ENCODE measurements around the gene GZF1.
A peak's percentile ranks its signal among the peaks of the same experiment; 100 is the strongest.
"Not testable (repeated sequence)": the region's sequence is repeated elsewhere in the genome, so short reads cannot be mapped to it uniquely, and the experiment has no call there.

The GZF1 gene

DNA sequence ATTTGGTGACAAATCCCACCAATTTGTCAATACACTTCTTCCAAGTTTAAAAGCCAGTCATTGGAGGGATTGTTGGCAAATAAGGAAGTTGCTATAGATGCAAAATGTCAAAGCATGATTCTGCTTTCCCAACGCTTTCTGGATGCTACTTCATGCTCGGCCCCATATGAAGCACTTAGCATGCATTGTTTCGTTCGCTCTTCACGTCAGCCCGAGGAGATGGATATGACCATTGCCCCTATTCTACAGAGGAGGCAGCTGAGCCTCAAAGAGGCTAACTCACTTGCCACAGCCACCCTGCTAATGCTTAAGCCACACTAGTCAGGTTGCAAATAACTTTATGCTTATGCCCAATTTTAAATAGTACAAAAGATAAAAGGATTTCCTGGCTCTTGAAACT is 14.2 kb upstream of the GZF1 start:
- DNase-seq: no peak

- not testable (repeated sequence) for DNase-seq
Observed at GRCh38 chr20:23348510-23348909, 13.5 kb upstream of the GZF1 start.

GRCh38 chr20:23349338-23350195 is 12.4 kb upstream of the GZF1 start:
- DNase-seq: peak; percentile 42

DNA sequence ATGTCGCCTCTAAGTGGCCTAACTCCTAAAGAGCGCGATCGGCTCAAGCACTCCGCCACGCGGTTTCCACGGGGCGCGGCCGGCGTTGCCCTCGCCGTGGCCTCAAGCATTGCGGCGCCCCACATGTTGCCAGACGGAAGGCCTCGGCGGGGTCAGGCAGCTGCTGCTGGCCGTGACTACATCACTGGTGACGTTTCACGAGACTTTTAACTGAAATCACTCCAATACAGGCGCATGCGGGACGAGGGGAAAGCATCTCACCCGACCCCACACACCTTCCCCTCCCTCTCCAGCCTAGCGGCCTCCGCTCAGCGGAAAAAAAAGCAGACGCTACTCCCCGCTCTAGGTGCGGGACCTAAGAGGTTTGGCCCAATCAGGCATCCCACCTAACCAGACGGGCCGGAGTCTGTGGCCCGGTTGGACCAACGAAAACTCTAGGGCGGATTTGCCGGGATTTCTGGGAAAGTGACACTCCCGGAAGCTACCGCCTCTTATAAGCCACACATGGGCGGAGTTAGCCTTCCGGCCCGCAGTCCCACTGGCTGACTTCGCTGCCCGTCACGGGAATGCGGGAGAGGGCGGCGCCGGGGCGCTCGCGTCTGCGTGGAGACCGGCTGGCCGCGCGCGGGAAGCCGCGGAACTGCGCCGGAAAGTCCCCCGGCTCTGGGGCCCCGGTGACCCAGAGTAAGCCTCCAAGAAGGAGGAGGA is 11.6 kb upstream of the GZF1 start, which contains the start of gene NXT1:
NXT1 (plus strand) TSS at position 596 of the 708 bp plus-strand sequence. CDS start 3,251 bp downstream, outside the sequence.
- DNase-seq: peak; percentile 96

GRCh38 chr20:23350904-23351838 is 10.8 kb upstream of the GZF1 start:
- peak; percentile 18 for DNase-seq

- no peak for DNase-seq
Observed at GRCh38 chr20:23356203-23356602, 5.8 kb upstream of the GZF1 start.

GRCh38 chr20:23357767-23358562 is 4.0 kb upstream of the GZF1 start:
- peak; percentile 99 for DNase-seq

GRCh38 chr20:23358563-23358906 is 3.4 kb upstream of the GZF1 start:
- no peak for DNase-seq

DNA sequence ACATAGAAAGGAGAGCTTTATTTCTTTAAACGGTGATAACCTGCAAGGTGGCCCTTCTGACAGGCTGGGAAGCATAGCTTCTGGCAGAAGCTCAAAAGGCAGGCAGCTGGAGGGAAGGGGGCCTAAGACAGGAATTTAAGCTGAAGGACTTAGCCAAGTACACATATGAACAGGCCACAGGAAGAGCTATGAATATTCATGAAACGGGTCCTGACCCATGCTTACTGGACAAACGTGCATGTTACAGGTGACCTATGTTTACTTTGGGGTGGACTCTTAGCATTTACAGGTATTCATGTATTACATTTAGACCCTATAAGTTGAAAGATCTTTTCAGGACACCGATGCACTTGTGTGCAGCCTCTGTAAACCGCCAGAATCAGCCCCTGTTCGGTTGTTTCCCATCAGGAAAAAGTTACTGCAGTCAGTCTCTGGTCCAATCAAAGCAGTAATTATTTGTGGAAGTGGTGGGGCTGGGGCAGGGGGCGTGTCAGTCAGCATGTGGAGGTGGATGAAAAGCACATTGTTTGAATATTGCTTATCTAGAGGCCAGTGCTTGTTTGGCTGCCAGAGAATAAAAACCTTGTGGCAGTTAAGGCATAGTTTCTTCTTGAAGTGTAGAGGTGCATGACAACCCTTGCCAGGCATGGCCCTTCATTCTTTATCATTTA is 2.9 kb upstream of the GZF1 start:
- no peak for DNase-seq

- DNase-seq: no peak
Observed at GRCh38 chr20:23360531-23360930, 1.5 kb upstream of the GZF1 start.

DNA sequence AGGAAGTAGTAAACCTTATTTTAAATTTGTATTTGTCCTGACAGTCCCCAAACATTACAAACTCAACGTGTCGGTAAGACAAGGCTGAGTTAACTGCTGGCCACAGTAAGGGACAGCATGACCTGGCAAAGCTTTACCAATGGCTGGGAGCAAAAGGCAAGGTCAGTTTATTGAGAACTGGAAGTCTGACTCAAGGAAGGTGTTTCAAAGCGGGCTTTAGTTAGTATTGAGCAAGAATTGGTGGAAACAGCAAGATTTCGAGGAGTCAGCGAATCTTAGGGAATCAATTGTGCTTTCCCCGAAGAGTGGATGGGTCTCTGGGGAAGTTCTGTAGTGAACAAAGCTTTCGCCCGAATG is 885 bp upstream of the GZF1 start:
- no peak for DNase-seq

GRCh38 chr20:23362392-23363256 is 642 bp downstream of the GZF1 start:
- DNase-seq: no peak

- DNase-seq: no peak
Observed at GRCh38 chr20:23363257-23363649, 1.3 kb downstream of the GZF1 start.

GRCh38 chr20:23365390-23366165 is 3.6 kb downstream of the GZF1 start:
- DNase-seq: no peak

DNA sequence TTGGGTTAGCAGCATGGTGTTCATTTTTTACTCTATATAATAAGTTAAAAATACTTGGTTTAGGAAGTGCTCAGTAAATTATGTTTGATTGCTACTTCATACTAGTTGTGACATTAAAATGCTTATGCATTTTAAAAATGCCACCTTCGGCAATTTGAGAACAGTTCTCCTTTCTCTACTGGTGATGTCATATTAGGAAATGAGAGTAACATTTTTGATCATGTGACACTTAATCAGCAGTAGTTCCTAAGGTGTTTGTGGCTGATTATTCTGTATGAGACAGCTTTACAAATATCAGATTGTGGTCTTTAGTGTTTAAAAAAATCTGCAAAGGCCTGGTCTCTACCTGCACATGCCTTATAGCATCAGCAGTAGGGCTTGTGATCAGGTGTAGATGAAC is 4.4 kb downstream of the GZF1 start:
- no peak for DNase-seq

- no peak for DNase-seq
Observed at GRCh38 chr20:23367770-23368169, 5.8 kb downstream of the GZF1 start.

- DNase-seq: no peak
Observed at GRCh38 chr20:23368316-23369071, 6.5 kb downstream of the GZF1 start.

- DNase-seq: no peak
Observed at GRCh38 chr20:23369072-23369823, 7.3 kb downstream of the GZF1 start.

All from NCI-H1436 (cell line).